HepG2 (cell line): ENCODE data around the gene RHOV. TPM values are rescaled to one million over a fixed set of nuclear protein-coding genes. Genes with fewer than 3 reads are reported as not detected.

Experiments
- DPF2 ChIP-seq: sonication (generic); formaldehyde crosslinking; IDR thresholded peaks from 2 replicates; pipeline ENCODE4 v1.4.0; 2020; ENCODE audit warnings: mild to moderate bottlenecking, low read depth, missing genetic modification reagents, borderline replicate concordance
- EEA1 ChIP-seq: sonication (generic); formaldehyde crosslinking; IDR thresholded peaks from 2 replicates; pipeline ENCODE4 v1.5.1; 2020; ENCODE audit warnings: mild to moderate bottlenecking, missing genetic modification reagents, borderline replicate concordance
- FOXC1 ChIP-seq: sonication (generic); formaldehyde crosslinking; IDR thresholded peaks from 2 replicates; pipeline ENCODE4 v1.8.0; 2022; ENCODE audit warnings: mild to moderate bottlenecking, missing genetic modification reagents, borderline replicate concordance
- HNF1B ChIP-seq: sonication (generic); formaldehyde crosslinking; IDR thresholded peaks from 2 replicates; pipeline ENCODE4 v1.5.1; 2020; ENCODE audit warnings: mild to moderate bottlenecking, moderate library complexity, missing genetic modification reagents
- KAT8 ChIP-seq: IDR thresholded peaks from 2 replicates; pipeline ENCODE4 v1.6.1; 2016; ENCODE audit warnings: missing genetic modification reagents, missing compliant biosample characterization
- MAX ChIP-seq: IDR thresholded peaks from 2 replicates; pipeline ENCODE4 v1.6.1; 2012; ENCODE audit warnings: inconsistent platforms
- MXI1 ChIP-seq: IDR thresholded peaks from 3 replicates; pipeline ENCODE4 v1.6.1; 2012; ENCODE audit warnings: low read depth, low read length, inconsistent platforms, borderline replicate concordance
- NFYB ChIP-seq: sonication (generic); formaldehyde crosslinking; IDR thresholded peaks from 2 replicates; pipeline ENCODE4 v1.4.0; 2020; ENCODE audit warnings: missing genetic modification reagents
- PHF20 ChIP-seq: sonication (generic); formaldehyde crosslinking; IDR thresholded peaks from 2 replicates; pipeline ENCODE4 v1.5.0; 2020; ENCODE audit warnings: mild to moderate bottlenecking, missing genetic modification reagents
- RXRA ChIP-seq: sonication (generic); formaldehyde crosslinking; IDR thresholded peaks from 2 replicates; pipeline ENCODE4 v1.5.1; 2020; ENCODE audit warnings: missing genetic modification reagents
- SAFB2 ChIP-seq: sonication (generic); formaldehyde crosslinking; IDR thresholded peaks from 2 replicates; pipeline ENCODE4 v1.5.1; 2020; ENCODE audit warnings: missing genetic modification reagents, low read depth, mild to moderate bottlenecking, borderline replicate concordance
- SP1 ChIP-seq, 2 experiments: fragments of 450-650 bp in 1 of 2; sonication (generic) in 1 of 2; formaldehyde crosslinking in 1 of 2; IDR thresholded peaks; 2 replicates each; pipeline versions ENCODE4 v1.4.0 to v1.6.1; 2016 to 2020; ENCODE audit warnings: missing genetic modification reagents in 1 of 2
- SP5 ChIP-seq: IDR thresholded peaks from 2 replicates; pipeline ENCODE4 v1.6.1; 2016; ENCODE audit warnings: low read depth, borderline replicate concordance
- THAP7 ChIP-seq: sonication (generic); formaldehyde crosslinking; IDR thresholded peaks from 2 replicates; pipeline ENCODE4 v1.8.1; 2023; ENCODE audit warnings: mild to moderate bottlenecking, missing genetic modification reagents
- XRCC5 ChIP-seq: fragments of 200-400 bp; formaldehyde crosslinking; optimal IDR thresholded peaks from 2 replicates; pipeline ENCODE3; 2017; ENCODE audit warnings: mild to moderate bottlenecking, low read length
- ZC3H4 ChIP-seq: sonication (generic); formaldehyde crosslinking; IDR thresholded peaks from 2 replicates; pipeline ENCODE4 v1.4.0; 2020; ENCODE audit warnings: missing genetic modification reagents, borderline replicate concordance
- ZNF333 ChIP-seq: sonication (generic); formaldehyde crosslinking; IDR thresholded peaks from 2 replicates; pipeline ENCODE4 v1.4.0; 2020; ENCODE audit warnings: mild to moderate bottlenecking, missing genetic modification reagents, borderline replicate concordance
- ZNF510 ChIP-seq: sonication (generic); formaldehyde crosslinking; IDR thresholded peaks from 2 replicates; pipeline ENCODE4 v1.4.0; 2020; ENCODE audit warnings: low read depth, mild to moderate bottlenecking, missing genetic modification reagents
- ZNF776 ChIP-seq: sonication (generic); formaldehyde crosslinking; IDR thresholded peaks from 2 replicates; pipeline ENCODE4 v1.4.0; 2020; ENCODE audit warnings: mild to moderate bottlenecking, missing genetic modification reagents
- polyA plus RNA-seq, 8 experiments: library from polyadenylated mRNA; depleted of rRNA in 3 of 8; stranded (reverse) in 7 of 8; unstranded in 1 of 8; fragments of >200 nt; fragmentation: Illumina TruSeq in 4 of 8; extraction: Trizol in 4 of 8; gene quantifications; 2 replicates each; pipeline versions ENCODE4 v1.2.1 to v1.2.3, GENCODE V29; 2011 to 2016; ENCODE audit warnings: low read depth in 4 of 8, missing spikeins in 1 of 8, mixed read lengths in 1 of 8; ENCODE audit not compliant: insufficient read depth in 1 of 8
- total RNA-seq, 5 experiments: library from RNA; depleted of rRNA; stranded (reverse); fragments of >200 nt; fragmentation: Illumina TruSeq; extraction: Trizol; gene quantifications; 2 replicates each; pipeline ENCODE4 v1.2.3, GENCODE V29; 2016; ENCODE audit warnings: low read depth in 1 of 5
- TF ChIP-seq, protein P1 (sequence below): sonication (generic); formaldehyde crosslinking; IDR thresholded peaks from 2 replicates; pipeline ENCODE4 v1.9.0; 2022; ENCODE audit warnings: low read depth, missing genetic modification reagents
- TF ChIP-seq, protein P2 (sequence below): sonication (generic); formaldehyde crosslinking; IDR thresholded peaks from 2 replicates; pipeline ENCODE4 v1.8.1; 2023; ENCODE audit warnings: missing genetic modification reagents, mild to moderate bottlenecking, borderline replicate concordance
- TF ChIP-seq, protein P3 (sequence below): sonication (generic); formaldehyde crosslinking; IDR thresholded peaks from 2 replicates; pipeline ENCODE4 v1.4.0; 2020; ENCODE audit warnings: missing genetic modification reagents

The RHOV gene
- total and polyA plus RNA-seq, 2 of the 13 experiments (the other 11 are each of a cell fraction or from before 2014, with no cell fraction given): 0.17 to 0.18 TPM

- TF ChIP-seq SP1 (IDR thresholded peaks at IDR 0.05) (no peak), SP1 (CRISPR knock-in tag; IDR thresholded peaks at IDR 0.05) (peak; percentile 65; the same call in 1 of the 2 replicates), ZNF776 (no peak), SAFB2 (no peak), ZNF510 (CRISPR knock-in tag) (peak; percentile 91; the same call in 1 of the 2 replicates), KAT8 (CRISPR knock-in tag) (peak; percentile 89), HNF1B (peak; percentile 50), PHF20 (CRISPR knock-in tag) (peak; percentile 90), MAX (peak; percentile 91), RXRA (CRISPR knock-in tag) (peak; percentile 34; the same call in 1 of the 2 replicates), ZNF333 (0 out of 2 replicates have a peak, but pooled peaks have one; percentile 41), MXI1 (peak; percentile 93; the same call in 1 of the 3 replicates), NFYB (CRISPR knock-in tag) (peak; percentile 44; the same call in 1 of the 2 replicates), DPF2 (CRISPR knock-in tag) (no peak), ZC3H4 (CRISPR knock-in tag) (0 out of 2 replicates have a peak, but pooled peaks have one; percentile 48), THAP7 (CRISPR knock-in tag) (peak; percentile 10; the same call in 1 of the 2 replicates), XRCC5 (no peak), SP5 (CRISPR knock-in tag) (peak; percentile 59; the same call in 1 of the 2 replicates), FOXC1 (CRISPR knock-in tag) (peak; percentile 42; the same call in 1 of the 2 replicates), EEA1 (CRISPR knock-in tag) (no peak)
- TF ChIP-seq, protein P1, sequence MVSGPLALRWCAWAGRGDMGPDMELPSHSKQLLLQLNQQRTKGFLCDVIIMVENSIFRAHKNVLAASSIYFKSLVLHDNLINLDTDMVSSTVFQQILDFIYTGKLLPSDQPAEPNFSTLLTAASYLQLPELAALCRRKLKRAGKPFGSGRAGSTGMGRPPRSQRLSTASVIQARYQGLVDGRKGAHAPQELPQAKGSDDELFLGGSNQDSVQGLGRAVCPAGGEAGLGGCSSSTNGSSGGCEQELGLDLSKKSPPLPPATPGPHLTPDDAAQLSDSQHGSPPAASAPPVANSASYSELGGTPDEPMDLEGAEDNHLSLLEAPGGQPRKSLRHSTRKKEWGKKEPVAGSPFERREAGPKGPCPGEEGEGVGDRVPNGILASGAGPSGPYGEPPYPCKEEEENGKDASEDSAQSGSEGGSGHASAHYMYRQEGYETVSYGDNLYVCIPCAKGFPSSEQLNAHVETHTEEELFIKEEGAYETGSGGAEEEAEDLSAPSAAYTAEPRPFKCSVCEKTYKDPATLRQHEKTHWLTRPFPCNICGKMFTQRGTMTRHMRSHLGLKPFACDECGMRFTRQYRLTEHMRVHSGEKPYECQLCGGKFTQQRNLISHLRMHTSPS: peak; percentile 60; the same call in 1 of the 2 replicates
- TF ChIP-seq, protein P2, sequence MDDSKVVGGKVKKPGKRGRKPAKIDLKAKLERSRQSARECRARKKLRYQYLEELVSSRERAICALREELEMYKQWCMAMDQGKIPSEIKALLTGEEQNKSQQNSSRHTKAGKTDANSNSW (CRISPR knock-in tag): peak; percentile 17; the same call in 1 of the 2 replicates
- TF ChIP-seq, protein P3, sequence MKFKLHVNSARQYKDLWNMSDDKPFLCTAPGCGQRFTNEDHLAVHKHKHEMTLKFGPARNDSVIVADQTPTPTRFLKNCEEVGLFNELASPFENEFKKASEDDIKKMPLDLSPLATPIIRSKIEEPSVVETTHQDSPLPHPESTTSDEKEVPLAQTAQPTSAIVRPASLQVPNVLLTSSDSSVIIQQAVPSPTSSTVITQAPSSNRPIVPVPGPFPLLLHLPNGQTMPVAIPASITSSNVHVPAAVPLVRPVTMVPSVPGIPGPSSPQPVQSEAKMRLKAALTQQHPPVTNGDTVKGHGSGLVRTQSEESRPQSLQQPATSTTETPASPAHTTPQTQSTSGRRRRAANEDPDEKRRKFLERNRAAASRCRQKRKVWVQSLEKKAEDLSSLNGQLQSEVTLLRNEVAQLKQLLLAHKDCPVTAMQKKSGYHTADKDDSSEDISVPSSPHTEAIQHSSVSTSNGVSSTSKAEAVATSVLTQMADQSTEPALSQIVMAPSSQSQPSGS (CRISPR knock-in tag): peak; percentile 13; the same call in 1 of the 2 replicates
Observed at GRCh38 chr15:40893733-40894680, 20.0 kb upstream of the RHOV start, which contains the start of gene VPS18 (continued).
